Measurements from ENCODE around the gene PARD3. TPM values are rescaled to one million over a fixed set of nuclear protein-coding genes. Genes with fewer than 3 reads are reported as not detected.
A peak's percentile ranks its signal among the peaks of the same experiment; 100 is the strongest.

PARD3 gene
- total RNA-seq, 2 donors from 2014 or later: 59.6 to 74.6 TPM

DNA sequence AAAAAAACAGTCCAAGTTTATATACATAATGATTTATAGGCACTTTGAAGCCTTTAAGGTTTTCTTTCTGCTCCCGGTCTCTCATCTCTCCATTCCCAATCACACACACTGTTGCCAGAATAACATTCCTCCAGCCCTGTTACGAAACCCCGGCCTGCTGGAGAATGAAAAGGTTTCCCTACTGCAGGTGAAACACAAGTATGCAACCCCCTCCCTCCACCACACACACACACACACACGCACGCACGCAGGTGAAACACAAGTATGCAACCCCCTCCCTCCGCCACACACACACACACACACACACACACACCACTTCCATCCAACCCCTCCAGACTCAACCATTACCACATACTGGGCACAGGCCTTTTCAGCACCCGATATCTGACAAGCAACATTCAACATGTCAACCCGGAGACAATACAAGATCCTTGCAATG, 87.5 kb downstream of the PARD3 start:
- Mint-ChIP-seq H3K27me3 (ENCODE audit: insufficient read depth) (no peaks in the 10 kb centered on the region), H3K4me3 (no peak overlapping the region), H3K4me1 (peaks cover 22% of the 10 kb centered on the region), H3K36me3 (ENCODE audit: low read depth) (no peaks in the 10 kb centered on the region), H3K27ac (no peak overlapping the region), H3K9me3 (no peaks in the 10 kb centered on the region)
- 85 to 92% methylated on average over 4 to 9 of the region's 9 CpGs for WGBS, 2 experiments (ENCODE audit: insufficient coverage in 1 of 2, insufficient read length in 1 of 2)
- Histone ChIP-seq H3K4me3 (ENCODE audit: low read length) (no peak overlapping the region), H3K36me3 (ENCODE audit: control insufficient read depth, insufficient read depth, low read length) (no peaks in the 10 kb centered on the region), H3K27ac (ENCODE audit: low read depth, low read length) (no peak overlapping the region), H3K4me1 (ENCODE audit: control insufficient read depth, insufficient read depth, low read length) (no peaks in the 10 kb centered on the region), H3K27me3 (ENCODE audit: control insufficient read depth, insufficient read depth, low read length, poor library complexity, severe bottlenecking) (no peaks in the 10 kb centered on the region), H3K9me3 (ENCODE audit: control insufficient read depth, low read length) (no peaks in the 10 kb centered on the region), H3K9ac (ENCODE audit: extremely low read depth, low read length, poor library complexity, severe bottlenecking) (no peak overlapping the region)
- TF ChIP-seq, protein P1, sequence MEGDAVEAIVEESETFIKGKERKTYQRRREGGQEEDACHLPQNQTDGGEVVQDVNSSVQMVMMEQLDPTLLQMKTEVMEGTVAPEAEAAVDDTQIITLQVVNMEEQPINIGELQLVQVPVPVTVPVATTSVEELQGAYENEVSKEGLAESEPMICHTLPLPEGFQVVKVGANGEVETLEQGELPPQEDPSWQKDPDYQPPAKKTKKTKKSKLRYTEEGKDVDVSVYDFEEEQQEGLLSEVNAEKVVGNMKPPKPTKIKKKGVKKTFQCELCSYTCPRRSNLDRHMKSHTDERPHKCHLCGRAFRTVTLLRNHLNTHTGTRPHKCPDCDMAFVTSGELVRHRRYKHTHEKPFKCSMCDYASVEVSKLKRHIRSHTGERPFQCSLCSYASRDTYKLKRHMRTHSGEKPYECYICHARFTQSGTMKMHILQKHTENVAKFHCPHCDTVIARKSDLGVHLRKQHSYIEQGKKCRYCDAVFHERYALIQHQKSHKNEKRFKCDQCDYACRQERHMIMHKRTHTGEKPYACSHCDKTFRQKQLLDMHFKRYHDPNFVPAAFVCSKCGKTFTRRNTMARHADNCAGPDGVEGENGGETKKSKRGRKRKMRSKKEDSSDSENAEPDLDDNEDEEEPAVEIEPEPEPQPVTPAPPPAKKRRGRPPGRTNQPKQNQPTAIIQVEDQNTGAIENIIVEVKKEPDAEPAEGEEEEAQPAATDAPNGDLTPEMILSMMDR (conservative IDR thresholded peaks at IDR 0.05): no peak
- no peak for DNase-seq

DNA sequence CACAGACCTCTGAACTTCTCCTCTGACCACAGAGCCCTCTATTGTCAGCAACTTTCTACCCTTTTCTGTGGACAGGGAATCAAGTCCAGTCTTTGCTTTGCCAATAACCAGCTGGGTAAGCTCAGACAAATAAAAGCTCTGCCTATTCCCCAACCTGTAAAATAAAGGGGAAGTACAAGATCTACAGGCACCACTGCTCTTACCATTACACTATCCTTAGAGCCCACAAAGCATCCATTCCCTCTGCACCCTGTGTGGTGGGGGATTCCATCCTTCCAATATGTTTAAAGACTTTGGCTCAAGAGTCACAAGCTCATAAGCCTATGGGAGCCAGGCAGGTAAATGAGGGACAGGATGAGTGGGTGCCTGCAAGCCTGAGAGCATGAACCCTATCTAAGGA, 88.2 kb downstream of the PARD3 start:
- no peaks in the 10 kb centered on the region for H3K9me3 Mint-ChIP-seq
- no peaks in the 10 kb centered on the region for H3K27me3 ChIP-seq (ENCODE audit: control insufficient read depth, insufficient read depth, low read length, poor library complexity, severe bottlenecking)
- H3K4me3 ChIP-seq (ENCODE audit: low read length): no peak overlapping the region
- H3K4me3 Mint-ChIP-seq: no peak overlapping the region
- peaks cover 16% of the 10 kb centered on the region for H3K4me1 Mint-ChIP-seq
- H3K27me3 Mint-ChIP-seq (ENCODE audit: insufficient read depth): no peaks in the 10 kb centered on the region
- no peak overlapping the region for H3K27ac Mint-ChIP-seq
- H3K4me1 ChIP-seq (ENCODE audit: control insufficient read depth, insufficient read depth, low read length): no peaks in the 10 kb centered on the region
- no peak overlapping the region for H3K9ac ChIP-seq (ENCODE audit: extremely low read depth, low read length, poor library complexity, severe bottlenecking)
- H3K36me3 Mint-ChIP-seq (ENCODE audit: low read depth): no peaks in the 10 kb centered on the region
- H3K9me3 ChIP-seq (ENCODE audit: control insufficient read depth, low read length): no peaks in the 10 kb centered on the region
- H3K36me3 ChIP-seq (ENCODE audit: control insufficient read depth, insufficient read depth, low read length): no peaks in the 10 kb centered on the region
- DNase-seq: no peak
- TF ChIP-seq, protein P1 (conservative IDR thresholded peaks at IDR 0.05): no peak
- H3K27ac ChIP-seq (ENCODE audit: low read depth, low read length): no peak overlapping the region

DNA sequence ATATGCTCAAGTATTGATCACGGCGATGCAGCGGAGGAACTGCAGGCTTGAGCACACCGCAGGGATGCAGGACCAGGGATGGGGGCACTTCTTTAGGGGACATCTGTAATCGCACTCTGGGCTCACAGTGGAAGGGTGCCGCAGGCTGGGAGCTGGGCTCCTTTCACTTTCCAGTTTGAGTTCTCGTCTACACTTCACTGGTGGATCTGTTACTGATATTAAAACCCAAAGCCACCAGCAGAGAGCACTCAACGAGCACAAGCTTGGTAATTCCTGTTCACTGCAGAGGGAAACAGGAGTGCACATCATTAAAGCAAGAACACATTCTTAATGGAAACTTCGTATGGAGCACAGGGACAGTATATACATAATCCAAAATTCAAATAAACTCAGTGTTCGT, 91.3 kb downstream of the PARD3 start:
- Histone ChIP-seq H3K27ac (ENCODE audit: low read depth, low read length) (no peak overlapping the region), H3K4me1 (ENCODE audit: control insufficient read depth, insufficient read depth, low read length) (no peaks in the 10 kb centered on the region), H3K9ac (ENCODE audit: extremely low read depth, low read length, poor library complexity, severe bottlenecking) (no peak overlapping the region), H3K36me3 (ENCODE audit: control insufficient read depth, insufficient read depth, low read length) (no peaks in the 10 kb centered on the region), H3K4me3 (ENCODE audit: low read length) (no peak overlapping the region), H3K27me3 (ENCODE audit: control insufficient read depth, insufficient read depth, low read length, poor library complexity, severe bottlenecking) (no peaks in the 10 kb centered on the region), H3K9me3 (ENCODE audit: control insufficient read depth, low read length) (no peaks in the 10 kb centered on the region)
- Mint-ChIP-seq H3K27ac (peak overlapping the region; percentile 74), H3K36me3 (ENCODE audit: low read depth) (no peaks in the 10 kb centered on the region), H3K27me3 (ENCODE audit: insufficient read depth) (no peaks in the 10 kb centered on the region), H3K9me3 (no peaks in the 10 kb centered on the region), H3K4me3 (no peak overlapping the region), H3K4me1 (peaks cover 19% of the 10 kb centered on the region)
- TF ChIP-seq, protein P1 (conservative IDR thresholded peaks at IDR 0.05): peak; percentile 64
- DNase-seq: no peak
- 86 to 88% methylated on average over 7 to 10 of the region's 10 CpGs for WGBS, 2 experiments (ENCODE audit: insufficient coverage in 1 of 2, insufficient read length in 1 of 2)

All from endodermal cell (in vitro differentiated cells).